Measurements from ENCODE around the gene TCTA. TPM values are rescaled to one million over a fixed set of nuclear protein-coding genes. Genes with fewer than 3 reads are reported as not detected.
A peak's percentile ranks its signal among the peaks of the same experiment; 100 is the strongest.

Gene TCTA
- total and polyA plus RNA-seq, 2 of the 8 experiments (the other 6 are each of a cell fraction or from before 2014, with no cell fraction given) = 6.2 to 11.0 TPM

GRCh38 chr3:49461443-49462171 lies 49.4 kb downstream of the TCTA start (continued):
- TF ChIP-seq TAF1 (IDR thresholded peaks at IDR 0.05; ENCODE audit: low read depth, low read length) = peak; percentile 45; the same call in 1 of the 2 replicates
- TF ChIP-seq RFX5 (IDR thresholded peaks at IDR 0.05; ENCODE audit: borderline replicate concordance, low read depth, low read length) = no peak
- peak; percentile 33; the same call in 1 of the 2 replicates for TF ChIP-seq KDM1A (IDR thresholded peaks at IDR 0.05; ENCODE audit: borderline replicate concordance, low read length)
- no peak for TF ChIP-seq CBX5 (IDR thresholded peaks at IDR 0.05; ENCODE audit: low read depth, low read length)
- no peak for TF ChIP-seq MAFK (IDR thresholded peaks at IDR 0.05; ENCODE audit: low read depth, low read length)
- peak in 1 of 2 experiments; percentile 14; a peak in 1 of 3 replicates for TF ChIP-seq POLR2A (IDR thresholded peaks at IDR 0.05; ENCODE audit: control extremely low read depth in 1 of 2, low read depth in 2 of 2, low read length in 2 of 2)
- no peak for TF ChIP-seq KDM4A (IDR thresholded peaks at IDR 0.05; ENCODE audit: low read depth, low read length, severe bottlenecking)
- TF ChIP-seq SRF (IDR thresholded peaks at IDR 0.05; ENCODE audit: low read depth, low read length) = no peak
- TF ChIP-seq, protein P1, sequence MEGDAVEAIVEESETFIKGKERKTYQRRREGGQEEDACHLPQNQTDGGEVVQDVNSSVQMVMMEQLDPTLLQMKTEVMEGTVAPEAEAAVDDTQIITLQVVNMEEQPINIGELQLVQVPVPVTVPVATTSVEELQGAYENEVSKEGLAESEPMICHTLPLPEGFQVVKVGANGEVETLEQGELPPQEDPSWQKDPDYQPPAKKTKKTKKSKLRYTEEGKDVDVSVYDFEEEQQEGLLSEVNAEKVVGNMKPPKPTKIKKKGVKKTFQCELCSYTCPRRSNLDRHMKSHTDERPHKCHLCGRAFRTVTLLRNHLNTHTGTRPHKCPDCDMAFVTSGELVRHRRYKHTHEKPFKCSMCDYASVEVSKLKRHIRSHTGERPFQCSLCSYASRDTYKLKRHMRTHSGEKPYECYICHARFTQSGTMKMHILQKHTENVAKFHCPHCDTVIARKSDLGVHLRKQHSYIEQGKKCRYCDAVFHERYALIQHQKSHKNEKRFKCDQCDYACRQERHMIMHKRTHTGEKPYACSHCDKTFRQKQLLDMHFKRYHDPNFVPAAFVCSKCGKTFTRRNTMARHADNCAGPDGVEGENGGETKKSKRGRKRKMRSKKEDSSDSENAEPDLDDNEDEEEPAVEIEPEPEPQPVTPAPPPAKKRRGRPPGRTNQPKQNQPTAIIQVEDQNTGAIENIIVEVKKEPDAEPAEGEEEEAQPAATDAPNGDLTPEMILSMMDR (IDR thresholded peaks at IDR 0.05; ENCODE audit: control extremely low read depth in 1 of 3, insufficient read depth in 1 of 3, low read depth in 1 of 3, low read length in 3 of 3) = peak in 1 of 3 experiments; percentile 13; a peak in 1 of 4 replicates
- TF ChIP-seq TAF7 (optimal IDR thresholded peaks at IDR 0.05; ENCODE audit: borderline replicate concordance, low read depth, low read length) = peak; percentile 35
- TF ChIP-seq EZH2 (IDR thresholded peaks at IDR 0.05; ENCODE audit: low read depth, low read length, severe bottlenecking) = no peak
- TF ChIP-seq CTBP2 (IDR thresholded peaks at IDR 0.05; ENCODE audit: borderline replicate concordance, insufficient read depth, insufficient read length, low read length) = peak; percentile 37
- no peak for TF ChIP-seq CEBPB (IDR thresholded peaks at IDR 0.05; ENCODE audit: low read depth, low read length)
- peak; percentile 86 for TF ChIP-seq SP1 (IDR thresholded peaks at IDR 0.05; ENCODE audit: low read depth, low read length)
- peak; percentile 60; the same call in 1 of the 2 replicates for TF ChIP-seq CHD2 (IDR thresholded peaks at IDR 0.05; ENCODE audit: low read length)
- TF ChIP-seq HDAC6 (IDR thresholded peaks at IDR 0.05; ENCODE audit: low read depth, low read length) = no peak
- TF ChIP-seq TBP (IDR thresholded peaks at IDR 0.05; ENCODE audit: low read depth, low read length) = peak; percentile 40; the same call in 1 of the 2 replicates
- TF ChIP-seq CREB1 (IDR thresholded peaks at IDR 0.05) = 0 out of 2 replicates have a peak, but pooled peaks have one; percentile 25
- TF ChIP-seq E2F6 (IDR thresholded peaks at IDR 0.05) = no peak
- 0 out of 2 replicates have a peak, but pooled peaks have one; percentile 26 for TF ChIP-seq YY1 (IDR thresholded peaks at IDR 0.05; ENCODE audit: low read depth, low read length)
- TF ChIP-seq CHD1 (IDR thresholded peaks at IDR 0.05; ENCODE audit: low read depth, low read length) = no peak
- TF ChIP-seq ZNF274 (IDR thresholded peaks at IDR 0.05; ENCODE audit: borderline replicate concordance, extremely low read depth, low read length) = no peak
